Sciatic nerve (tissue), 2 donors: ENCODE measurements around the gene PCDHA9. TPM values are rescaled to one million over a fixed set of nuclear protein-coding genes. Genes with fewer than 3 reads are reported as not detected.
"Not testable (repeated sequence)": the region's sequence is repeated elsewhere in the genome, so short reads cannot be mapped to it uniquely, and the experiment has no call there.

Experiments
- ATAC-seq: fragments of 200-7000 bp; cut with Tn5 transposase; one replicate; pipeline ENCODE4 v1.9.1; 2020; ENCODE audit warnings: mild to moderate bottlenecking, moderate library complexity
- DNase-seq: peaks from one replicate; pipeline ENCODE4 v3.0.0-alpha.2; 2020; ENCODE audit warnings: low spot score
- intact Hi-C: fragments of 100-400 bp; cut with DNase I; formaldehyde crosslinking; loops from one replicate; pipeline ENCODE4 v1.14.2; 2022
- total RNA-seq: library from RNA; stranded (reverse); fragmentation: NEBNext Ultra II Directional; extraction: Animal tissue kit (Norgen Biotek cat#: 25700); gene quantifications from one replicate; pipeline ENCODE4 v1.2.1, GENCODE V29; 2021
- donor health status: DM: no; HTN: no; CAD: no.
- donor health status: DM: no; HTN: no; CAD: no.

The PCDHA9 gene
- total RNA-seq, 1 donor from 2014 or later: 0.45 TPM

- ATAC-seq (no peak), DNase-seq (no peak)
- intact Hi-C loops: no loop called here
Observed at GRCh38 chr5:140875085-140876065, 27.2 kb downstream of the PCDHA9 start, which contains the start of gene PCDHA12. PCDHA12 (plus strand) TSS chr5:140875308; CDS start chr5:140875473, 165 bp downstream.

- intact Hi-C loops, DNase-seq, ATAC-seq: not testable (repeated sequence)
Observed at GRCh38 chr5:140876541-140877261, 28.5 kb downstream of the PCDHA9 start.

GRCh38 chr5:140877262-140877581 is 29.0 kb downstream of the PCDHA9 start:
- ATAC-seq (no peak), DNase-seq (no peak)
- intact Hi-C loops: no loop called here

- no peak for ATAC-seq
- intact Hi-C loops: no loop called here
- DNase-seq: no peak
Observed at GRCh38 chr5:140881889-140882590, 33.9 kb downstream of the PCDHA9 start, which contains the start of gene PCDHA13. PCDHA13 (plus strand) TSS chr5:140882124; CDS start chr5:140882269, 145 bp downstream.

- intact Hi-C loops: no loop called here
- ATAC-seq (no peak), DNase-seq (no peak)
Observed at GRCh38 chr5:140882591-140882899, 34.4 kb downstream of the PCDHA9 start.

GRCh38 chr5:140883373-140883772 is 35.2 kb downstream of the PCDHA9 start:
- no peak for ATAC-seq
- DNase-seq: no peak
- intact Hi-C loops: no loop called here

GRCh38 chr5:140883927-140884697 is 35.9 kb downstream of the PCDHA9 start:
- DNase-seq (no peak), ATAC-seq (no peak)
- intact Hi-C loops: no loop called here

Other genes with a start within 250 kb of the PCDHA9 start
- 107 TPM for gene CD14, start 215.2 kb upstream of the PCDHA9 start, total RNA-seq
- gene TMCO6, start 208.9 kb upstream of the PCDHA9 start, total RNA-seq: 20.1 TPM
- gene NDUFA2, start 200.8 kb upstream of the PCDHA9 start, total RNA-seq: 39.8 TPM
- 89.6 TPM for gene IK, start 200.6 kb upstream of the PCDHA9 start, total RNA-seq
- gene WDR55, start 183.5 kb upstream of the PCDHA9 start, total RNA-seq: 16.0 TPM
- 1.4 TPM for gene DND1, start 174.8 kb upstream of the PCDHA9 start, total RNA-seq
- gene HARS1, start 157.0 kb upstream of the PCDHA9 start, total RNA-seq: 43.3 TPM
- 27.1 TPM for gene HARS2, start 156.9 kb upstream of the PCDHA9 start, total RNA-seq
- 36.9 TPM for gene ZMAT2, start 147.9 kb upstream of the PCDHA9 start, total RNA-seq
- gene PCDHA1, start 62.2 kb upstream of the PCDHA9 start, total RNA-seq: not detected
- 0.13 TPM for gene PCDHA2, start 53.5 kb upstream of the PCDHA9 start, total RNA-seq
- 0.71 TPM for gene PCDHA3, start 47.3 kb upstream of the PCDHA9 start, total RNA-seq
- gene PCDHA4, start 41.3 kb upstream of the PCDHA9 start, total RNA-seq: 0.85 TPM
- gene PCDHA5, start 26.8 kb upstream of the PCDHA9 start, total RNA-seq: 0.27 TPM
- gene PCDHA6, start 20.4 kb upstream of the PCDHA9 start, total RNA-seq: 0.76 TPM
- gene PCDHA7, start 14.1 kb upstream of the PCDHA9 start, total RNA-seq: 0.45 TPM
- 0.40 TPM for gene PCDHA8, start 7.2 kb upstream of the PCDHA9 start, total RNA-seq
- 2.9 TPM for gene PCDHA10, start 7.5 kb downstream of the PCDHA9 start, total RNA-seq
- 1.4 TPM for gene PCDHA11, start 20.6 kb downstream of the PCDHA9 start, total RNA-seq
- 5.8 TPM for gene PCDHA12, start 26.9 kb downstream of the PCDHA9 start, total RNA-seq
- gene PCDHA13, start 33.7 kb downstream of the PCDHA9 start, total RNA-seq: 0.85 TPM
- 0.71 TPM for gene PCDHAC1, start 77.9 kb downstream of the PCDHA9 start, total RNA-seq
- gene PCDHAC2, start 118.1 kb downstream of the PCDHA9 start, total RNA-seq: 2.4 TPM
- gene PCDHB1, start 203.0 kb downstream of the PCDHA9 start, total RNA-seq: 0.09 TPM
- 3.8 TPM for gene PCDHB2, start 246.2 kb downstream of the PCDHA9 start, total RNA-seq